ENCODE data around the gene HDAC9. TPM values are rescaled to one million over a fixed set of nuclear protein-coding genes. Genes with fewer than 3 reads are reported as not detected.

HDAC9 gene
- total RNA-seq, 2 donors from 2014 or later, result 1.5 to 4.0 TPM

DNA sequence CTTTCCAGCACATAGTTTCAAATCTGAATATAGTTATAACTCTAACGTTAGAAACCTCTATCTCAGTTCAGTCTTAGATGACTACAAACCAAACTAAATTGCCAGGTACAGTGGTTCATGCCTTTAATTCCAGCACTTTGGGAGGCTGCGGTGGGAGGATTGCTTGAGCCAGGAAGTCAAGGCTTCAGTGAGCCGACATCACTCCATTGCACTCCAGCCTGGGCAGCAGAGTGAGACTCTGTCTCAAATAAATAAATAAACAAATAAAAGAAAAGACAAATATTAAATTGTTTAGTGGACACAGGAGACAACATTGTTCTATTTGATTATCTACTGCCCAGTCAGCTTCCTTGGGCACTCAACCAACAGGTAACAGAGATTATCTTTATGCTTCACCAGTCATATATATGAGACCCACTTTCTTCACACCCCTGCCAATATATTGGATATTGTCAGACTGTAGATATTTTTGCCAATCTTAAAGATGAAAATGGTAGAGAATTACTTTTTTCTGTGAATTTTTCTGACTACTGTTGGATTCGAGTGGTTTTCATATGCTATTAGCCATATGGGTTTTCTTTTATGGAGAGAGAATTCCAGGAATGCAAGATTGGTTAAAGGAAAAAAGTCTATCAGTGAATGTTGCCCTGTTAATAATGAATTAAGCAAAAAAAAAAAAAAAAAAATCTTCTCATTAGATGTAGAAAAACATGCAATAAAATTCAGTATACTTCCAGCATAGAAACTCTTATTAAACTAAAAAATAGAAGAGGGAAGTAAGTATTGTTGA, 16.0 kb downstream of the HDAC9 start:
- 86 to 93% methylated on average over 1 to 4 of the region's 4 CpGs for WGBS, 2 experiments (ENCODE audit: insufficient coverage in 1 of 2, insufficient read length in 1 of 2)
- Mint-ChIP-seq H3K4me1 (peaks cover 17% of the 10 kb centered on the region), H3K27me3 (ENCODE audit: insufficient read depth) (no peaks in the 10 kb centered on the region), H3K27ac (no peak overlapping the region), H3K9me3 (no peaks in the 10 kb centered on the region), H3K36me3 (ENCODE audit: low read depth) (no peaks in the 10 kb centered on the region), H3K4me3 (no peak overlapping the region)
- no peak overlapping the region for H3K27ac ChIP-seq (ENCODE audit: low read depth, low read length)
- no peaks in the 10 kb centered on the region for H3K9me3 ChIP-seq (ENCODE audit: control insufficient read depth, low read length)
- no peak overlapping the region for H3K9ac ChIP-seq (ENCODE audit: extremely low read depth, low read length, poor library complexity, severe bottlenecking)
- H3K4me1 ChIP-seq (ENCODE audit: control insufficient read depth, insufficient read depth, low read length), result peaks cover 2% of the 10 kb centered on the region
- TF ChIP-seq, protein P1, sequence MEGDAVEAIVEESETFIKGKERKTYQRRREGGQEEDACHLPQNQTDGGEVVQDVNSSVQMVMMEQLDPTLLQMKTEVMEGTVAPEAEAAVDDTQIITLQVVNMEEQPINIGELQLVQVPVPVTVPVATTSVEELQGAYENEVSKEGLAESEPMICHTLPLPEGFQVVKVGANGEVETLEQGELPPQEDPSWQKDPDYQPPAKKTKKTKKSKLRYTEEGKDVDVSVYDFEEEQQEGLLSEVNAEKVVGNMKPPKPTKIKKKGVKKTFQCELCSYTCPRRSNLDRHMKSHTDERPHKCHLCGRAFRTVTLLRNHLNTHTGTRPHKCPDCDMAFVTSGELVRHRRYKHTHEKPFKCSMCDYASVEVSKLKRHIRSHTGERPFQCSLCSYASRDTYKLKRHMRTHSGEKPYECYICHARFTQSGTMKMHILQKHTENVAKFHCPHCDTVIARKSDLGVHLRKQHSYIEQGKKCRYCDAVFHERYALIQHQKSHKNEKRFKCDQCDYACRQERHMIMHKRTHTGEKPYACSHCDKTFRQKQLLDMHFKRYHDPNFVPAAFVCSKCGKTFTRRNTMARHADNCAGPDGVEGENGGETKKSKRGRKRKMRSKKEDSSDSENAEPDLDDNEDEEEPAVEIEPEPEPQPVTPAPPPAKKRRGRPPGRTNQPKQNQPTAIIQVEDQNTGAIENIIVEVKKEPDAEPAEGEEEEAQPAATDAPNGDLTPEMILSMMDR (conservative IDR thresholded peaks at IDR 0.05), result no peak
- no peak for DNase-seq
- no peaks in the 10 kb centered on the region for H3K36me3 ChIP-seq (ENCODE audit: control insufficient read depth, insufficient read depth, low read length)
- no peaks in the 10 kb centered on the region for H3K27me3 ChIP-seq (ENCODE audit: control insufficient read depth, insufficient read depth, low read length, poor library complexity, severe bottlenecking)
- H3K4me3 ChIP-seq (ENCODE audit: low read length), result no peak overlapping the region

DNA sequence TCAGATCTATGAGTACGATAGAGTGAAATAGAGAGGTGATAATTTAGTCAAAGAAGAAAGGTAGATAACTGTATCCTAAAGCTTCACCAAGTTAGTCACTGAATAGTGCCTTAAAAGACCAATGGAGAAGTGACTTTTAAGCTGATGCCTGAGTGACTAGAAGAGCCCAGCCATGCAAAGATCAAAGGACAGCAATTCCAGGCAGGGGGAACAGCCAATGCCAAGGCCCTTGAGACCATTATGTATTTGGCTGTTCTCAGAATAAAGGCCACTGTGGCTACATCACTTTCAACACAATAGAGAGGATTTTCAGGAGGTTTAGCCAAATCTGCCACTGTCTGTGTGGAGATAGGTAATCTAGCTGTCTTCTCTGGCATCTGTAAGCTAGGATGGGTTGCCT, 17.8 kb downstream of the HDAC9 start:
- no peak overlapping the region for H3K27ac Mint-ChIP-seq
- peaks cover 17% of the 10 kb centered on the region for H3K4me1 Mint-ChIP-seq
- H3K36me3 Mint-ChIP-seq (ENCODE audit: low read depth), result no peaks in the 10 kb centered on the region
- no peak overlapping the region for H3K4me3 Mint-ChIP-seq
- no peaks in the 10 kb centered on the region for H3K27me3 Mint-ChIP-seq (ENCODE audit: insufficient read depth)
- Histone ChIP-seq H3K27ac (ENCODE audit: low read depth, low read length) (no peak overlapping the region), H3K9ac (ENCODE audit: extremely low read depth, low read length, poor library complexity, severe bottlenecking) (no peak overlapping the region), H3K4me3 (ENCODE audit: low read length) (no peak overlapping the region), H3K36me3 (ENCODE audit: control insufficient read depth, insufficient read depth, low read length) (no peaks in the 10 kb centered on the region), H3K4me1 (ENCODE audit: control insufficient read depth, insufficient read depth, low read length) (peaks cover 2% of the 10 kb centered on the region), H3K9me3 (ENCODE audit: control insufficient read depth, low read length) (no peaks in the 10 kb centered on the region), H3K27me3 (ENCODE audit: control insufficient read depth, insufficient read depth, low read length, poor library complexity, severe bottlenecking) (no peaks in the 10 kb centered on the region)
- H3K9me3 Mint-ChIP-seq, result no peaks in the 10 kb centered on the region
- TF ChIP-seq, protein P1 (conservative IDR thresholded peaks at IDR 0.05), result no peak
- DNase-seq, result peak; percentile 52
- WGBS, 2 experiments (ENCODE audit: insufficient coverage in 1 of 2, insufficient read length in 1 of 2), result 100% methylated on average over 1 of the region's 1 CpG; no CpG with 5 or more reads in 1 of the 2 experiments

- no peaks in the 10 kb centered on the region for H3K36me3 Mint-ChIP-seq (ENCODE audit: low read depth)
- 67 to 84% methylated on average over 1 of the region's 2 CpGs for WGBS, 2 experiments (ENCODE audit: insufficient coverage in 1 of 2, insufficient read length in 1 of 2)
- H3K9me3 ChIP-seq (ENCODE audit: control insufficient read depth, low read length), result no peaks in the 10 kb centered on the region
- peaks cover 4% of the 10 kb centered on the region for H3K4me1 Mint-ChIP-seq
- TF ChIP-seq, protein P1 (conservative IDR thresholded peaks at IDR 0.05), result no peak
- no peak overlapping the region for H3K27ac Mint-ChIP-seq
- H3K4me3 ChIP-seq (ENCODE audit: low read length), result no peak overlapping the region
- DNase-seq, result no peak
- no peak overlapping the region for H3K27ac ChIP-seq (ENCODE audit: low read depth, low read length)
- H3K4me1 ChIP-seq (ENCODE audit: control insufficient read depth, insufficient read depth, low read length), result no peaks in the 10 kb centered on the region
- no peak overlapping the region for H3K4me3 Mint-ChIP-seq
- no peaks in the 10 kb centered on the region for H3K27me3 ChIP-seq (ENCODE audit: control insufficient read depth, insufficient read depth, low read length, poor library complexity, severe bottlenecking)
- no peaks in the 10 kb centered on the region for H3K9me3 Mint-ChIP-seq
- no peak overlapping the region for H3K9ac ChIP-seq (ENCODE audit: extremely low read depth, low read length, poor library complexity, severe bottlenecking)
- no peaks in the 10 kb centered on the region for H3K36me3 ChIP-seq (ENCODE audit: control insufficient read depth, insufficient read depth, low read length)
- no peaks in the 10 kb centered on the region for H3K27me3 Mint-ChIP-seq (ENCODE audit: insufficient read depth)
These were observed 19.5 kb downstream of the HDAC9 start for GRCh38 chr7:18515067-18515466.
